ENCODE results near the gene SRD5A3.
A peak's percentile ranks its signal among the peaks of the same experiment; 100 is the strongest.

The SRD5A3 gene

DNA sequence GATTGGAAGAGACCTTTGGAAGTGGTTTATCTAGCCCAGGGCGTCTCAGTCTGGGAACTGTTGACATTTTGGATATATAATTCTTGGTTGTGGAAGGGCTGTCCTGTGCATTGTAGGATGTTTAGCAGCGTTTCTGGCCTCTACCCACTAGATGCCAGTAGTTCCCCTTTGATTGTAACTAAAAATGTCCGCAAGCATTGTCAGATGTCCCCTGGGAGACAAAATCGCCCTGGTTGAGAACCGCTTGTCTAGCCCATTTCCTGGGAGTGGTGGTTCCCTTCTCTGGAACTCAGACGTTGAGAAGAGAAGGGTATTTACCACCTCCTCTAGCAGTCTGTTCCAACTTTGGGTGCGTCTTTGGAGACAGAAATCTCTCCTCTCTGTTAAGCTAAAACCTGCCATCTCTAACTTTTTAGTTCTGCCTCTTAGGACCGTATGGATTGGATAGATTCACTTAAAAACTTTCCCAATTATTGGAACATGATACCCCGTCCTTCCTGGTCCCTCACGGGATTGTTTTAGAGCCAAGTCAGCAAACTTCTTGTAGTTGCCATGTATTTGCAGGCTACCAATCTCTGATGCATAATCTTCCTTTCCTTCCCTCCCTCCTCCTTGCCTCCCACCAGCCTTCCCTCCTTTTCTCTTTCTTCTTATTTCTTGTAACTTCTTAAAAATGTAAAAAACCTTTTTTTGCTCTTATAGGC is 63.6 kb downstream of the SRD5A3 start:
- peak; percentile 65 for DNase-seq

GRCh38 chr4:55410431-55410830 is 64.4 kb downstream of the SRD5A3 start:
- DNase-seq = no peak

- peak; percentile 31 for DNase-seq
These were observed 65.6 kb downstream of the SRD5A3 start for GRCh38 chr4:55411621-55412020.

DNA sequence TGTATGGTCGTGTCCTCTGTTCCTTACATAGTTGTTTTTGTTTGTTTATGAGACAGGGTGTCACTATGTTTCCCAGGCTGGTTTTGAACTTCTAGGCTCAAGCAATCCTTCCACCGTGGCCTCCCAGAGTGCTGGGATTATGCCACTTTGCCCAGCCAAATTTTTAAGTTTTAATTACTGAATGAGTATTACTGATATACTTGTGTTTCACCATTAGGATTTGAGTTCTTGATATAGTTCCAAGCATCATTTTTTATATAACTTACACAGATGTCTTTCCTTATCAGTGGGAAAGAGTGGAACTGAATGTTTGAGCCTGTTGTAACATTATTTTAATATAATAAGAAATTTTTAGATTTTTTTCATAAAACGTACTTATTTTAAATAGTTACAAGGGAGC is 70.1 kb downstream of the SRD5A3 start:
- DNase-seq = no peak

Measured in fibroblast of skin of right biceps (primary cell).